LHCN-M2 (cell line): Measurements from ENCODE around the gene BRD9. TPM values are rescaled to one million over a fixed set of nuclear protein-coding genes. Genes with fewer than 3 reads are reported as not detected.
"Not testable (repeated sequence)": the region's sequence is repeated elsewhere in the genome, so short reads cannot be mapped to it uniquely, and the experiment has no call there.

Experiments
- DNase-seq: peaks from one replicate; pipeline ENCODE4 v3.0.0-alpha.2; 2012; ENCODE audit warnings: low read depth
- total RNA-seq: library from RNA; depleted of rRNA; stranded (reverse); fragments of >200 nt; gene quantifications from 2 replicates; pipeline ENCODE4 v1.2.3, GENCODE V29; 2014

BRD9 gene
- total RNA-seq, 1 experiment from 2014 or later: 44.7 TPM

GRCh38 chr5:880816-881550, 11.6 kb downstream of the BRD9 start:
- no peak for DNase-seq

- DNase-seq: not testable (repeated sequence)
Measured at GRCh38 chr5:878677-879076, 13.9 kb downstream of the BRD9 start.

GRCh38 chr5:878125-878524, 14.5 kb downstream of the BRD9 start:
- DNase-seq: no peak

GRCh38 chr5:876398-877365, 15.9 kb downstream of the BRD9 start:
- no peak for DNase-seq

GRCh38 chr5:875931-876330, 16.7 kb downstream of the BRD9 start:
- DNase-seq: no peak

- no peak for DNase-seq
Measured at GRCh38 chr5:873328-873727, 19.3 kb downstream of the BRD9 start.

- no peak for DNase-seq
Measured at GRCh38 chr5:872301-872700, 20.3 kb downstream of the BRD9 start.

GRCh38 chr5:871596-872298, 20.9 kb downstream of the BRD9 start:
- no peak for DNase-seq

- no peak for DNase-seq
Measured at GRCh38 chr5:870956-871355, 21.6 kb downstream of the BRD9 start.

- no peak for DNase-seq
Measured at GRCh38 chr5:868428-869135, 24.0 kb downstream of the BRD9 start.

- DNase-seq: no peak
Measured at GRCh38 chr5:867300-867870, 25.2 kb downstream of the BRD9 start.

- DNase-seq: no peak
Measured at GRCh38 chr5:865771-866170, 26.8 kb downstream of the BRD9 start.

- DNase-seq: no peak
Measured at GRCh38 chr5:865168-865521, 27.5 kb downstream of the BRD9 start.

GRCh38 chr5:864492-865167, 28.0 kb downstream of the BRD9 start:
- no peak for DNase-seq

GRCh38 chr5:863244-863805, 29.3 kb downstream of the BRD9 start:
- DNase-seq: no peak

- no peak for DNase-seq
Measured at GRCh38 chr5:862367-863243, 30.0 kb downstream of the BRD9 start.

- no peak for DNase-seq
Measured at GRCh38 chr5:861442-862366, 30.9 kb downstream of the BRD9 start.

GRCh38 chr5:860506-861150, 32.0 kb downstream of the BRD9 start:
- no peak for DNase-seq
